DND-41 (cell line): ENCODE measurements around the gene C3orf70.

Experiments used
- ATAC-seq: fragments of 200-7000 bp; cut with Tn5 transposase; 3 replicates; pipeline ENCODE4 v1.9.1; 2021; ENCODE audit warnings: low read depth; ENCODE audit not compliant: insufficient read depth
- DNase-seq: peaks from one replicate; pipeline ENCODE4 v3.0.0-alpha.2; 2020
- H2AFZ ChIP-seq: 2 replicates; pipeline ENCODE4 v1.6.0; 2012; ENCODE audit warnings: low read depth, low read length
- H3K27ac ChIP-seq: 2 replicates; pipeline ENCODE4 v1.5.1; 2012; ENCODE audit warnings: low read length, inconsistent platforms
- H3K27me3 ChIP-seq: fragments of 200-600 bp; sonication (generic); 2 replicates; pipeline ENCODE4 v1.6.0; 2012; ENCODE audit warnings: low read length, mild to moderate bottlenecking, inconsistent platforms; ENCODE audit not compliant: insufficient read depth, poor library complexity
- H3K36me3 ChIP-seq: 2 replicates; pipeline ENCODE4 v1.5.1; 2012; ENCODE audit warnings: low read length, inconsistent platforms; ENCODE audit not compliant: insufficient read depth
- H3K4me1 ChIP-seq: 2 replicates; pipeline ENCODE4 v1.5.1; 2012; ENCODE audit warnings: mild to moderate bottlenecking, low read length; ENCODE audit not compliant: insufficient read depth
- H3K4me2 ChIP-seq: 2 replicates; pipeline ENCODE4 v1.6.0; 2012; ENCODE audit warnings: mild to moderate bottlenecking, moderate library complexity, low read length, inconsistent platforms; ENCODE audit not compliant: insufficient read depth
- H3K4me3 ChIP-seq, 2 experiments: fragments of 200-600 bp in 1 of 2; shearing (Covaris generic) in 1 of 2; 2 replicates each; pipeline ENCODE4 v1.5.1; 2012 to 2016; ENCODE audit warnings: inconsistent platforms in 2 of 2, low read length in 2 of 2, mild to moderate bottlenecking in 2 of 2, low read depth in 1 of 2, moderate library complexity in 1 of 2
- H3K79me2 ChIP-seq: 2 replicates; pipeline ENCODE4 v1.6.0; 2012; ENCODE audit warnings: low read length, inconsistent platforms; ENCODE audit not compliant: insufficient read depth
- H3K9ac ChIP-seq: 2 replicates; pipeline ENCODE4 v1.6.0; 2012; ENCODE audit warnings: low read depth, mild to moderate bottlenecking, inconsistent platforms, low read length, moderate library complexity
- H3K9me3 ChIP-seq: 2 replicates; pipeline ENCODE4 v1.5.1; 2012; ENCODE audit warnings: low read length, moderate library complexity, mild to moderate bottlenecking, inconsistent platforms; ENCODE audit not compliant: insufficient read depth, severe bottlenecking
- H4K20me1 ChIP-seq: 2 replicates; pipeline ENCODE4 v1.6.0; 2012; ENCODE audit warnings: low read length; ENCODE audit not compliant: insufficient read depth
- EZH2 ChIP-seq: IDR thresholded peaks from 3 replicates; pipeline ENCODE4 v1.6.1; 2012; ENCODE audit warnings: borderline replicate concordance, low read depth, mild to moderate bottlenecking, moderate library complexity, low read length, inconsistent platforms; ENCODE audit not compliant: severe bottlenecking
- TF ChIP-seq, protein P1 (sequence below): IDR thresholded peaks from 2 replicates; pipeline ENCODE4 v1.5.1; 2012; ENCODE audit warnings: borderline replicate concordance, low read length, moderate library complexity, mild to moderate bottlenecking; ENCODE audit not compliant: poor library complexity, severe bottlenecking; ENCODE audit errors: extremely low read depth

The C3orf70 gene

DNA sequence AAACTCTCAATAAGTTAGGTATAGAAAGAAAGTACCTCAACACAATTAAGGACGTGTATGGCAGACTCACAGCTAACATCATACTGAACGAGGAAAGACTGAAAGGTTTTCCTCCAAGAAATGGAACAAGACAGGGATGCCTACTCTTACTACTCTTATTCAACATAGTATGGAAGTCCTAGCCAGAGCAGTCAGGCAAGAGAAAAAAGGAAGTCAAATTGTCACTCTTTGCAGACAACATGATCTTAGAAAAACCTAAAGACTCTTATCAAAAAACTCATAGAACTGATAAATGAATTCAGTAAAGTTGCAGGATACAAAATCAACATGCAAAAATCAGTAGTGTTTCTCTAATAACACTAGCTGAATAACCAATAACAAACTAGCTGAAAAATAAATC lies 96.0 kb downstream of the C3orf70 start:
- Histone ChIP-seq H4K20me1 (no peaks in the 10 kb centered on the region), H3K9me3 (peaks cover 5% of the 10 kb centered on the region), H2AFZ (no peak overlapping the region), H3K9ac (no peak overlapping the region), H3K4me3 (no peak overlapping the region), H3K4me1 (no peaks in the 10 kb centered on the region), H3K27ac (no peak overlapping the region), H3K4me2 (no peak overlapping the region), H3K79me2 (no peaks in the 10 kb centered on the region), H3K36me3 (peaks cover 16% of the 10 kb centered on the region), H3K27me3 (no peaks in the 10 kb centered on the region)
- ATAC-seq (no peak), DNase-seq (no peak)
- no peak for TF ChIP-seq EZH2
- TF ChIP-seq, protein P1, sequence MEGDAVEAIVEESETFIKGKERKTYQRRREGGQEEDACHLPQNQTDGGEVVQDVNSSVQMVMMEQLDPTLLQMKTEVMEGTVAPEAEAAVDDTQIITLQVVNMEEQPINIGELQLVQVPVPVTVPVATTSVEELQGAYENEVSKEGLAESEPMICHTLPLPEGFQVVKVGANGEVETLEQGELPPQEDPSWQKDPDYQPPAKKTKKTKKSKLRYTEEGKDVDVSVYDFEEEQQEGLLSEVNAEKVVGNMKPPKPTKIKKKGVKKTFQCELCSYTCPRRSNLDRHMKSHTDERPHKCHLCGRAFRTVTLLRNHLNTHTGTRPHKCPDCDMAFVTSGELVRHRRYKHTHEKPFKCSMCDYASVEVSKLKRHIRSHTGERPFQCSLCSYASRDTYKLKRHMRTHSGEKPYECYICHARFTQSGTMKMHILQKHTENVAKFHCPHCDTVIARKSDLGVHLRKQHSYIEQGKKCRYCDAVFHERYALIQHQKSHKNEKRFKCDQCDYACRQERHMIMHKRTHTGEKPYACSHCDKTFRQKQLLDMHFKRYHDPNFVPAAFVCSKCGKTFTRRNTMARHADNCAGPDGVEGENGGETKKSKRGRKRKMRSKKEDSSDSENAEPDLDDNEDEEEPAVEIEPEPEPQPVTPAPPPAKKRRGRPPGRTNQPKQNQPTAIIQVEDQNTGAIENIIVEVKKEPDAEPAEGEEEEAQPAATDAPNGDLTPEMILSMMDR: no peak

DNA sequence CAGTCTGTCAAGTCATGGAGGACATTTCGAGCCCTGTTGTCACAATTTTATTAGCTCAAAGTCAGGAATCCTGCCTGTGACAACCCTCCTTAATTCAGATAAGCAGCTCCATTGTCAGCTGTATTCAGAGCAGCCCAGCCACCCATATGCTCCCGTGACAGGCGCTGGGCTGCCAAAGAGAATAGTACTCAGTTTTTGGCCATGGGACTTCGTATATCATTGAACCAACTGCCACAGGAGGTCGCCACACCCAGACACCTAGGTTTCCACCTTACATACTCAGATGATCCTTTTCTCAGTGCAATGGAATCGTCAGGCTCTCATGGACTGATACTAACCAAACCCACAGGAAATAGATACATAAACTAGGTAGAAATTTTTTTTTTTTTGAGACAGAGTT lies 100.2 kb downstream of the C3orf70 start:
- Histone ChIP-seq H4K20me1 (no peaks in the 10 kb centered on the region), H3K9ac (no peak overlapping the region), H3K27ac (no peak overlapping the region), H3K27me3 (no peaks in the 10 kb centered on the region), H3K79me2 (no peaks in the 10 kb centered on the region), H2AFZ (no peak overlapping the region), H3K36me3 (peaks cover 51% of the 10 kb centered on the region), H3K4me3 (no peak overlapping the region), H3K9me3 (no peaks in the 10 kb centered on the region), H3K4me2 (no peak overlapping the region), H3K4me1 (no peaks in the 10 kb centered on the region)
- TF ChIP-seq EZH2: no peak
- TF ChIP-seq, protein P1: no peak
- no peak for DNase-seq
- no peak for ATAC-seq

DNA sequence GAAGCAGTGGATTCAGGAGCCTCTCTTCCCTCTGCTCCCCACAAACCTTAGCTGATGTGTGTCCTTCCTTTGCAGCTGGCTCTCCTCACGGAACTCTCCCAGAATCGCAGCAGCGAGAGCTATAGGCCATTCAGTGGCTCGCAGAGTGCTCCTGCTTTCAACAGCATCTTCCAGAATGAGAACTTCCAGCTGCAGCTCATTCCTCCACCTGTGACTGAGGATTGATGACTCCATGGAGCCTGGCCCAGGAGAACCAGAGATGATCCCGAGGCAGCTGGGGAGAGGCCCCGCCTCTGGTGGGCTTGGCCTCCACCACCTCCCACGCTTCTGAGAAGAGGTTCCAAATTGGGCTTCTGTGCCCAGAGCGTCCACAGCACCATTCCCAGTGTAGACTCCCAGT lies 101.1 kb downstream of the C3orf70 start:
- peaks cover 51% of the 10 kb centered on the region for H3K36me3 ChIP-seq
- H3K4me3 ChIP-seq: no peak overlapping the region
- H3K9ac ChIP-seq: no peak overlapping the region
- H3K79me2 ChIP-seq: no peaks in the 10 kb centered on the region
- H3K27me3 ChIP-seq: no peaks in the 10 kb centered on the region
- H3K27ac ChIP-seq: no peak overlapping the region
- H3K9me3 ChIP-seq: no peaks in the 10 kb centered on the region
- H3K4me1 ChIP-seq: no peaks in the 10 kb centered on the region
- no peak for TF ChIP-seq EZH2
- TF ChIP-seq, protein P1: no peak
- no peak for ATAC-seq
- no peak overlapping the region for H3K4me2 ChIP-seq
- no peak overlapping the region for H2AFZ ChIP-seq
- no peaks in the 10 kb centered on the region for H4K20me1 ChIP-seq
- DNase-seq: no peak

DNA sequence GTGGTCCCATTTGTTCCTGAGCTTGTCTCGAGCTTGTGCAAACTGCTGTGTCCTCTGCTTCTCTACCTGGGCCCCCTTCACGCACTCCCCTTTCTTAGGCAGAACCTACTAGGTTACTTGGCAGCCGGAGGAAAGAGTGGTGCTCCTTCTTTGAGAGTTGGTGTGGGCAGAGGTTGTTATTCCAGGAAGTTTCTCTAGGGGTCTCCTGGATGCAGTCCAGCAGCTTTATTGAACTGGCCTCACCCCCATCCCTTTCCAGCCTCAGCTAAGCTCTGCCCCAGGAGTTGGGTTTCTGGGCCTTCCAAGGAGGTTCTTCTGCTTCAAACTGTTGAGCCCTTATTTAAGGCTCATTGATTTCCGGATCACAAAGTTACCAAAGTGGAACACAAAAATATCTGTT lies 103.2 kb downstream of the C3orf70 start:
- Histone ChIP-seq H3K79me2 (no peaks in the 10 kb centered on the region), H3K9me3 (no peaks in the 10 kb centered on the region), H3K4me2 (no peak overlapping the region), H3K9ac (no peak overlapping the region), H3K4me1 (no peaks in the 10 kb centered on the region), H3K4me3 (no peak overlapping the region), H3K36me3 (peaks cover 51% of the 10 kb centered on the region), H3K27me3 (no peaks in the 10 kb centered on the region), H3K27ac (no peak overlapping the region), H2AFZ (no peak overlapping the region), H4K20me1 (no peaks in the 10 kb centered on the region)
- no peak for TF ChIP-seq EZH2
- TF ChIP-seq, protein P1: no peak
- ATAC-seq (no peak), DNase-seq (no peak)
